PFSK-1 (cell line): ENCODE data around the gene SLC35E1.
A peak's percentile ranks its signal among the peaks of the same experiment; 100 is the strongest.

Experiments used
- FOXP2 ChIP-seq: optimal IDR thresholded peaks from 2 replicates; pipeline ENCODE3; 2011; ENCODE audit warnings: borderline replicate concordance, control low read depth, inconsistent platforms; ENCODE audit not compliant: insufficient read depth; ENCODE audit errors: extremely low read length, extremely low read depth
- POLR2AphosphoS5 ChIP-seq: IDR thresholded peaks from 2 replicates; pipeline ENCODE4 v1.6.1; 2012; ENCODE audit warnings: low read depth, mild to moderate bottlenecking, control low read depth, low read length, moderate library complexity
- SIN3A ChIP-seq: IDR thresholded peaks from 2 replicates; pipeline ENCODE4 v1.6.1; 2012; ENCODE audit warnings: mild to moderate bottlenecking, low read length, moderate library complexity, borderline replicate concordance; ENCODE audit not compliant: insufficient read depth
- TAF1 ChIP-seq: IDR thresholded peaks from 2 replicates; pipeline ENCODE4 v1.6.1; 2012; ENCODE audit warnings: low read length, control low read depth, borderline replicate concordance; ENCODE audit not compliant: insufficient read depth
- TF ChIP-seq, protein P1 (sequence below), 2 experiments: IDR thresholded peaks; 2 replicates each; pipeline versions ENCODE4 v1.6.1 to v1.8.0; 2011 to 2012; ENCODE audit warnings: low read depth in 2 of 2, low read length in 2 of 2, control low read depth in 1 of 2, inconsistent platforms in 1 of 2, mild to moderate bottlenecking in 1 of 2, moderate library complexity in 1 of 2; ENCODE audit not compliant: insufficient read depth in 1 of 2

SLC35E1 gene

DNA sequence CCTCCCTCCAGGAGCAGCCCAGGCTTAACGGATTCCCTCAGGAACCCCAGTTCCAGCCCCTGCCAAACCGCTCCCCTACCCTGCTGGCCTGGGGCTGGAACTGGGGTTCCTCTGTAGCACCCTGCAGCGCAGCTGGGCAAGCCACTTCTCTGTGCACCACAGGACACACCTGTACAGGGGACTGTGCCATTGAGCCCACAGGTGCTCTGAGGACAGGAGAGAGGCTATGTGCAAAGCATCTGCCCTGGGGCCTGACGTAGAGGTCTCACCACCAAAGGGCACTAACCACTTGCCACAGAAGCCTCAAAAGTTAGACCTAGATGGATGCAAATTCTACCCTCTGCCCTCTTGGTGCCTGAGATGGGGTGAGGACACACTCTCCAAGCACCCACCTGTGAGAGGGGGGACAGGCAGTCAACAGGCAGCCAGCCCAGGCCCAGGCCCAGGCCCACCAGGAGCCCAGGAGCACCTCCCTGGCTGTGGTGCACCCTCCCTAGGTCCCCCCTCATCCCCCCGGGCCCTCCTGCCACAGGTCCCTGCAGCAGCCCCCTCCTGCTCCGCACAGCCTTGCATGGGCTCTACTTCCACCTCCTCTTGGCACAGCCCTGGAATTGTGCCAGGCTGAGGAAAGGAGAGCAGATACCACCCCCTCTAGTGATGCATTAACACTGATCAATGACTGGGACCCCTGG, 27.6 kb upstream of the SLC35E1 start:
- no peak for TF ChIP-seq SIN3A
- TF ChIP-seq, protein P1, sequence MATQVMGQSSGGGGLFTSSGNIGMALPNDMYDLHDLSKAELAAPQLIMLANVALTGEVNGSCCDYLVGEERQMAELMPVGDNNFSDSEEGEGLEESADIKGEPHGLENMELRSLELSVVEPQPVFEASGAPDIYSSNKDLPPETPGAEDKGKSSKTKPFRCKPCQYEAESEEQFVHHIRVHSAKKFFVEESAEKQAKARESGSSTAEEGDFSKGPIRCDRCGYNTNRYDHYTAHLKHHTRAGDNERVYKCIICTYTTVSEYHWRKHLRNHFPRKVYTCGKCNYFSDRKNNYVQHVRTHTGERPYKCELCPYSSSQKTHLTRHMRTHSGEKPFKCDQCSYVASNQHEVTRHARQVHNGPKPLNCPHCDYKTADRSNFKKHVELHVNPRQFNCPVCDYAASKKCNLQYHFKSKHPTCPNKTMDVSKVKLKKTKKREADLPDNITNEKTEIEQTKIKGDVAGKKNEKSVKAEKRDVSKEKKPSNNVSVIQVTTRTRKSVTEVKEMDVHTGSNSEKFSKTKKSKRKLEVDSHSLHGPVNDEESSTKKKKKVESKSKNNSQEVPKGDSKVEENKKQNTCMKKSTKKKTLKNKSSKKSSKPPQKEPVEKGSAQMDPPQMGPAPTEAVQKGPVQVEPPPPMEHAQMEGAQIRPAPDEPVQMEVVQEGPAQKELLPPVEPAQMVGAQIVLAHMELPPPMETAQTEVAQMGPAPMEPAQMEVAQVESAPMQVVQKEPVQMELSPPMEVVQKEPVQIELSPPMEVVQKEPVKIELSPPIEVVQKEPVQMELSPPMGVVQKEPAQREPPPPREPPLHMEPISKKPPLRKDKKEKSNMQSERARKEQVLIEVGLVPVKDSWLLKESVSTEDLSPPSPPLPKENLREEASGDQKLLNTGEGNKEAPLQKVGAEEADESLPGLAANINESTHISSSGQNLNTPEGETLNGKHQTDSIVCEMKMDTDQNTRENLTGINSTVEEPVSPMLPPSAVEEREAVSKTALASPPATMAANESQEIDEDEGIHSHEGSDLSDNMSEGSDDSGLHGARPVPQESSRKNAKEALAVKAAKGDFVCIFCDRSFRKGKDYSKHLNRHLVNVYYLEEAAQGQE (IDR thresholded peaks at IDR 0.05; ENCODE audit: insufficient read depth in 1 of 2, low read depth in 2 of 2, low read length in 2 of 2): no peak
- TF ChIP-seq FOXP2: no peak
- no peak for TF ChIP-seq TAF1

DNA sequence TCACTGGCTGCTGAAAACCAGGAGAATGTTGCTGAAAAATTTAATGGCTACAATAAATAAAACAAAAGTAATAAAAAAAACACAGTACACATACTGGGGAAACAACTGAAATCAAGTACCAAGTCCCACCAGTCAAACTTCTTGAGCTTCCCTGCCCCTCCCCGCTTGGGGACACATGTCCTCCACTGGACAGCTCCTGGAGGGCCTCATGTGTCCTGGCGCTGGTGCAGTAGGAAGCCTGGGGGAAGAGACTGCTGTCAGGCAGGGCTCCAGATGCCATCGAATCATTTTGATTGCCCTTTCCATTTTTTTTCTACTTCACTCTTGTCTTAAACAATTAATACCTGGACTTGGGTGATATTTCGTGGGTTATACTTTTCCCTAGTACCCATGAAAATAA, 26.6 kb upstream of the SLC35E1 start:
- TF ChIP-seq, protein P1 (IDR thresholded peaks at IDR 0.05; ENCODE audit: insufficient read depth in 1 of 2, low read depth in 2 of 2, low read length in 2 of 2): peak in 1 of 2 experiments; percentile 69; a peak in 1 of 4 replicates
- TF ChIP-seq TAF1 (no peak), FOXP2 (no peak), POLR2AphosphoS5 (no peak)

DNA sequence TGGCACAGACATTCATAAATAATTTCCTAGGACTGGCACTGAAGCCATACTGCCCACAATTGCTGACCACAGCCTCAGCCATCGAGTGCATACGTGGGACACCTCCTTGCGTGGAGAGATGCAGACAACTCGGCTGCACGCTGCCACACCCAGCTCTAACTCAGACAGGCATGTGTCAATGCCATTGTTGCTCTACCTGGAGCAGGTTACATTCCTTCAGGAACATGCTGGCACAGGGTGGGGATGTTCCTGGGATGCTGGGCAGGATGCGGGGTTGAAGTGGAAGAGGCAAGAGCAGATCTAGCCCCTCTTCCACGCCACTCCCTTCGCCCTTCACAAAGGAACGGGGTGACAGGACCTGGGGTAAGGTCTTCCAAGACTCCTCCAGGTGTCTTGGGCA, 24.2 kb upstream of the SLC35E1 start:
- TF ChIP-seq POLR2AphosphoS5 (no peak), SIN3A (no peak), TAF1 (no peak), FOXP2 (no peak)
- TF ChIP-seq, protein P1 (IDR thresholded peaks at IDR 0.05; ENCODE audit: insufficient read depth in 1 of 2, low read depth in 2 of 2, low read length in 2 of 2): no peak

DNA sequence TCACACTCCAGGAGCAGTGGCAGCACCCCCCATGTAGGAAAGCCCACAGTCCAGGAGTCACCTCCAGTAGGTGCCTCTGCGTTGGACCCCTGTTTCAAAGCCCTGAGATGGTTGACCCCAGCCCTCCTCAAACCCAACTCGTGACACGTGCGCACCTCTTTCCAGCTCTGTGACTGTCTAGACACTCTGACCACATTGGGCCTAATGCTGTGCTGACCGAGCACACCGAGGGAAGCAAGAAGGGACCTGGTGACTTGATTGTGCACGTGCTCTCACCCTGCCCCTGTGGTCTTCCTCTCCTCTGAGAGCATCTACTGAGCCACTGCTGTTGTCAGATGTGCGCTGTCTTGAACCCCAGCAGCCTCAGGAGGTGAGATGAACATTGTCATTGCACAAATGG, 22.9 kb upstream of the SLC35E1 start:
- TF ChIP-seq POLR2AphosphoS5 (no peak), SIN3A (no peak), FOXP2 (no peak), TAF1 (no peak)
- TF ChIP-seq, protein P1 (IDR thresholded peaks at IDR 0.05; ENCODE audit: insufficient read depth in 1 of 2, low read depth in 2 of 2, low read length in 2 of 2): no peak
